Body of pancreas (tissue), 4 donors: ENCODE results near the gene ABCC6.

Experiments
- POLR2A ChIP-seq, 3 donors: fragments of 450-650 bp; IDR thresholded peaks; one replicate each; pipeline ENCODE4 v1.6.1; 2016; ENCODE audit warnings: antibody characterized with exemption in 3 of 3, mild to moderate bottlenecking in 2 of 3
- TF ChIP-seq, protein P1 (sequence below), 7 experiments: fragments of 450-650 bp in 4 of 7; fragments of 200-600 bp in 3 of 7; sonication (generic) in 3 of 7; IDR thresholded peaks; one replicate each; pipeline ENCODE4 v1.5.1; 2016 to 2019; ENCODE audit warnings: antibody characterized with exemption in 7 of 7

DNA sequence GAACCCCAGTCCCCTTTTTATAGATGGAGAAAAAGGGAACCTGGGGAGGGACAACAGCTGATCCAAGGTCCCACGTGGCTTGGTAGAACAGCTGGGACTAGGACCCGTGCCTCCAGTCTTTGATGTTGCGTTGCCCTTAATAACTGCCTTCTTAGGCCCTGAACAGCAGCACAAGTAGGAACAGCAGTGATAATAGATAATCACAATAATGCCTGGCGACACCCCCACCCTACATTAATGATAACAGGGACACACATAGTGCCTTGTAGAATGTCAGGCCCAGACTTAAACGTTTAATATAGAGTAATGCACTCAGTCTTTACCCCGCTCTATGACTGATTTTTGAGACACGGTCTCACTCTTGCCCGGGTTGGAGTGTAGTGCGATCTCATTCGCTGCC is 96.4 kb downstream of the ABCC6 start:
- TF ChIP-seq, protein P1, sequence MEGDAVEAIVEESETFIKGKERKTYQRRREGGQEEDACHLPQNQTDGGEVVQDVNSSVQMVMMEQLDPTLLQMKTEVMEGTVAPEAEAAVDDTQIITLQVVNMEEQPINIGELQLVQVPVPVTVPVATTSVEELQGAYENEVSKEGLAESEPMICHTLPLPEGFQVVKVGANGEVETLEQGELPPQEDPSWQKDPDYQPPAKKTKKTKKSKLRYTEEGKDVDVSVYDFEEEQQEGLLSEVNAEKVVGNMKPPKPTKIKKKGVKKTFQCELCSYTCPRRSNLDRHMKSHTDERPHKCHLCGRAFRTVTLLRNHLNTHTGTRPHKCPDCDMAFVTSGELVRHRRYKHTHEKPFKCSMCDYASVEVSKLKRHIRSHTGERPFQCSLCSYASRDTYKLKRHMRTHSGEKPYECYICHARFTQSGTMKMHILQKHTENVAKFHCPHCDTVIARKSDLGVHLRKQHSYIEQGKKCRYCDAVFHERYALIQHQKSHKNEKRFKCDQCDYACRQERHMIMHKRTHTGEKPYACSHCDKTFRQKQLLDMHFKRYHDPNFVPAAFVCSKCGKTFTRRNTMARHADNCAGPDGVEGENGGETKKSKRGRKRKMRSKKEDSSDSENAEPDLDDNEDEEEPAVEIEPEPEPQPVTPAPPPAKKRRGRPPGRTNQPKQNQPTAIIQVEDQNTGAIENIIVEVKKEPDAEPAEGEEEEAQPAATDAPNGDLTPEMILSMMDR (IDR thresholded peaks at IDR 0.05) = no peak
- TF ChIP-seq POLR2A (IDR thresholded peaks at IDR 0.05) = no peak
